Measurements from ENCODE around the gene CD8A. TPM values are rescaled to one million over a fixed set of nuclear protein-coding genes. Genes with fewer than 3 reads are reported as not detected.

Gene CD8A
- total RNA-seq, 6 experiments from 2014 or later = not detected

GRCh38 chr2:86770816-86771301 lies 19.9 kb downstream of the CD8A start:
- no peak overlapping the region for H3K27ac Mint-ChIP-seq
- H3K9me3 Mint-ChIP-seq = no peaks in the 10 kb centered on the region
- H3K4me3 Mint-ChIP-seq = no peak overlapping the region
- DNase-seq = no peak
- TF ChIP-seq CTCF (IDR thresholded peaks at IDR 0.05) = no peak
- H3K27me3 Mint-ChIP-seq (ENCODE audit: insufficient read depth) = no peaks in the 10 kb centered on the region
- H3K36me3 Mint-ChIP-seq (ENCODE audit: low read depth) = no peaks in the 10 kb centered on the region; the same call in 1 of the 2 replicates
- H3K4me1 Mint-ChIP-seq (ENCODE audit: low read depth) = no peaks in the 10 kb centered on the region

GRCh38 chr2:86769838-86770237 lies 20.9 kb downstream of the CD8A start:
- no peak for TF ChIP-seq CTCF (IDR thresholded peaks at IDR 0.05)

DNA sequence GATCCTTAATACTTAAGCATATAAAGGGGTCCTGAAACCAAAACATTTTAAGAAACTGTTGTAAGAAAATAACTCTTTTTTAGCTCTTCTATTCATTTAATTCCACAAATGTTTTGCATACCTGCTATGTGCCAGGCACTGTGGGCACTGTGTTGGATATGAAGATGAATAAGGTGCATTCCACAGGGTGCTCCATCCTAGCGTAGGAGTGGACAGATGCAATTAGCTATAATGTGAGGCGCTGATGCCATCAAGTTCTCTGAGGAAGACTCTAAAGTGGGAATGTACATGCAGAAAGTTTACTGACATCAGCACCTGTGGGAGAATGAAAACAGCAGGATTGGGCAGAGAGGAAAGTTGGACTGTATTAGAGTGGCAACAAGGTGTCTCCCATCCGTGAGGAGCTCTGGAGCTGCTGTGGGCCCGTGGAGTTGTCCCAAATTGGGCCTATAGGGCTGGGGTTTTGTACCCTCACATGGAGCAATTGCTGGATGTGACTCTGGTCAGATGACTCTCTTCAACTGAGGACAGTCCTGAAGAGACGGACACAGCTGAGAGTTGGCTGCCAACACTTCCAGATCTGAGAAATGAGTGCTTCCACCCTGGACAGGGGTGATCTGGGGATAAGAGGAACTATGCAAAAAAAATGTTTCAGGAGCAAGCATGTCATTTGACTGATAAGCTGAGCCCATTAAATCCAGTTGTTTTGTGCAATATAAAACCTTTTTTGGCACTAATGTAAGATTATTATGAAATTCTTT lies 22.3 kb downstream of the CD8A start:
- DNase-seq = no peak
- no peak overlapping the region for H3K4me3 Mint-ChIP-seq
- no peak overlapping the region for H3K27ac Mint-ChIP-seq
- H3K9me3 Mint-ChIP-seq = no peaks in the 10 kb centered on the region
- TF ChIP-seq CTCF (IDR thresholded peaks at IDR 0.05) = no peak
- no peaks in the 10 kb centered on the region for H3K36me3 Mint-ChIP-seq (ENCODE audit: low read depth)
- H3K4me1 Mint-ChIP-seq (ENCODE audit: low read depth) = no peaks in the 10 kb centered on the region
- no peaks in the 10 kb centered on the region for H3K27me3 Mint-ChIP-seq (ENCODE audit: insufficient read depth)

More at GRCh38 chr2:86769838-86770237, 20.9 kb downstream of the CD8A start:
- H3K27me3 Mint-ChIP-seq (ENCODE audit: insufficient read depth) = no peaks in the 10 kb centered on the region
- no peaks in the 10 kb centered on the region for H3K9me3 Mint-ChIP-seq
- no peak overlapping the region for H3K27ac Mint-ChIP-seq
- no peaks in the 10 kb centered on the region; the same call in 1 of the 2 replicates for H3K36me3 Mint-ChIP-seq (ENCODE audit: low read depth)
- no peak overlapping the region for H3K4me3 Mint-ChIP-seq
- no peaks in the 10 kb centered on the region for H3K4me1 Mint-ChIP-seq (ENCODE audit: low read depth)
- DNase-seq = no peak

- Mint-ChIP-seq H3K36me3 (ENCODE audit: low read depth) (no peaks in the 10 kb centered on the region), H3K27me3 (ENCODE audit: insufficient read depth) (no peaks in the 10 kb centered on the region), H3K4me1 (ENCODE audit: low read depth) (no peaks in the 10 kb centered on the region), H3K4me3 (no peak overlapping the region), H3K27ac (no peak overlapping the region), H3K9me3 (no peaks in the 10 kb centered on the region)
- no peak for DNase-seq
- TF ChIP-seq CTCF (IDR thresholded peaks at IDR 0.05) = no peak
Observed at GRCh38 chr2:86765310-86765695, 25.4 kb downstream of the CD8A start.

- Mint-ChIP-seq H3K4me1 (ENCODE audit: low read depth) (no peaks in the 10 kb centered on the region), H3K27ac (no peak overlapping the region), H3K4me3 (no peak overlapping the region), H3K27me3 (ENCODE audit: insufficient read depth) (no peaks in the 10 kb centered on the region), H3K9me3 (no peaks in the 10 kb centered on the region), H3K36me3 (ENCODE audit: low read depth) (no peaks in the 10 kb centered on the region)
- DNase-seq = peak; percentile 25
- TF ChIP-seq CTCF (IDR thresholded peaks at IDR 0.05) = peak; percentile 79
Observed at GRCh38 chr2:86764661-86765309, 25.9 kb downstream of the CD8A start.
